ENCODE results near the gene ZFHX3. TPM values are rescaled to one million over a fixed set of nuclear protein-coding genes. Genes with fewer than 3 reads are reported as not detected.

ZFHX3 gene
- total and polyA plus RNA-seq, 8 donors = 2.5 to 17.6 (median 9.9) TPM

DNA sequence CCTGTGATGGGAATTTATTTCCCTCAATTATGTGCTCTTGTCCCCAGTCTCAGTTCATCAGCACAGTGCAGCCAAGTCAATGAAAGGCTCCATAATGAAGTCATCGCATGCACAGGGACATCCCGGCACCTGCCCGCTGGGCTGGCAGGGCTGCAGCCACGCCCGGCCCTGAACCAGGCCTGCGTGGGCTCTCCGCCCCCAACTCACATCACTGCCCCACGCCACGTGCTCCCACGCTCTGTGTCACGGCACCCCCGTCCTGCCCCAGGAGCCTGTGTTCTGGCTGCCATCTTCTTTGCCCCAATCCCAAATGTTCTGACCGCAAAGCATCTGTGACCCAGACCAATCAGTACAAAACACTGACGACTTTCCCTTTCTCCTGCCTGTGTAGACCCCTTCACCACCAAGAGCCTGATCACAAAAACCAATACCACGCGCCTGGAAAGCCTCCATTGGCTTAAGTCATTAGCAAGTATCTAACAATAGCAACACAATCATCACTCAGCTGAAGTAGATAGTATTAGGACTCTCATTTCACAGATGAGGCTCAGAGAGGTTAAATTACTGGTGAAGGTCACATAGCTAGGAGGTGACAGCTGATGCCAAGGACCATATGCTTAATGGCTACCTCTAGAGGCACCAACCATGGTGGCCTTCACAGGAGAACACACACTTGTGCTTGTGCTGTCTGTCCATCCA lies 202.5 kb downstream of the ZFHX3 start:
- TF ChIP-seq, protein P1, sequence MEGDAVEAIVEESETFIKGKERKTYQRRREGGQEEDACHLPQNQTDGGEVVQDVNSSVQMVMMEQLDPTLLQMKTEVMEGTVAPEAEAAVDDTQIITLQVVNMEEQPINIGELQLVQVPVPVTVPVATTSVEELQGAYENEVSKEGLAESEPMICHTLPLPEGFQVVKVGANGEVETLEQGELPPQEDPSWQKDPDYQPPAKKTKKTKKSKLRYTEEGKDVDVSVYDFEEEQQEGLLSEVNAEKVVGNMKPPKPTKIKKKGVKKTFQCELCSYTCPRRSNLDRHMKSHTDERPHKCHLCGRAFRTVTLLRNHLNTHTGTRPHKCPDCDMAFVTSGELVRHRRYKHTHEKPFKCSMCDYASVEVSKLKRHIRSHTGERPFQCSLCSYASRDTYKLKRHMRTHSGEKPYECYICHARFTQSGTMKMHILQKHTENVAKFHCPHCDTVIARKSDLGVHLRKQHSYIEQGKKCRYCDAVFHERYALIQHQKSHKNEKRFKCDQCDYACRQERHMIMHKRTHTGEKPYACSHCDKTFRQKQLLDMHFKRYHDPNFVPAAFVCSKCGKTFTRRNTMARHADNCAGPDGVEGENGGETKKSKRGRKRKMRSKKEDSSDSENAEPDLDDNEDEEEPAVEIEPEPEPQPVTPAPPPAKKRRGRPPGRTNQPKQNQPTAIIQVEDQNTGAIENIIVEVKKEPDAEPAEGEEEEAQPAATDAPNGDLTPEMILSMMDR (IDR thresholded peaks at IDR 0.05) = no peak
- no peak for ATAC-seq
- Histone ChIP-seq H3K9me3 (no peaks in the 10 kb centered on the region), H3K4me1 (peaks cover 0 to 10% (median 7%) of the 10 kb centered on the region in 3 donors), H3K4me3 (no peak overlapping the region), H3K36me3 (no peaks in the 10 kb centered on the region), H3K27me3 (no peaks in the 10 kb centered on the region), H3K27ac (no peak overlapping the region)
- FAIRE-seq = no peak
- intact Hi-C loops (cut with DNase I) = no loop called here
- WGBS, 2 donors = 96 to 97% methylated on average over 16 of the region's 16 CpGs
- DNase-seq = no peak

DNA sequence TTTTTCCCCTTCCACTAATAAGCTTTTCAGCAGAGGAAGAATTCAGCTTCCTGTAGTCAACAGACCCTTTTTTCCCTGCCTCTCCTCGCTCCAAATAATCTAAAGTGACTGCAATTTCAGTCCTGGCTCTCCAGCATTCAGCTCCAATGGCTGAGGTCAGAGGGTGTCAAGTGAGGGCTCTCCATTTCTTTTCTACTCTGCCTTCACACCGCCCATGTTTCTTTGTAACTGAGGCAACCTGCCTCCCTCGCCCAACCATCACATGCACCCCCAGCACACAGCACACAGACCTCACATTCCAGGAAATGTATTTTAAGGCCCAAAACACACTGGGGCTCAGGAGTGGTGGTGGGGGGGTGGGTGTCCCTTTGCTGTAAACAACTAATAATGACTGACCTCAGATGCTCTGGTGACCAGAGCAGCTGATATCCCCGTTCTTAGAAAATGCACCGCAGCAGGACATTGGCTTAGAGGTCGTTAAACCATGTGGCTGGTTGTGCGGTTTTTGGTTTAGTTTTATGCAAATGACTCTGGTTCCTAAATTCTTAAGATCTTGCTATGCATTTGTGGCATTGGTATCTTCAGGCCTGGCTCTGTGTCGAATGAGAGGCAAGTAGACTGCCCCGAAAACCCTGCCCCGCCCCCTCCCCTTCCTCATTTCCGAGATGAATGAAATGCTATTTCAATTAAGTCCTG lies 203.6 kb downstream of the ZFHX3 start:
- FAIRE-seq = no peak
- ATAC-seq = no peak
- Histone ChIP-seq H3K9me3 (no peaks in the 10 kb centered on the region), H3K27me3 (no peaks in the 10 kb centered on the region), H3K4me3 (no peak overlapping the region), H3K27ac (no peak overlapping the region), H3K4me1 (peaks cover 0 to 9% (median 6%) of the 10 kb centered on the region in 3 donors), H3K36me3 (no peaks in the 10 kb centered on the region)
- intact Hi-C loops (cut with DNase I) = no loop called here
- 93% methylated on average over 11 of the region's 11 CpGs for WGBS, 2 donors
- TF ChIP-seq, protein P1 (IDR thresholded peaks at IDR 0.05) = no peak
- no peak for DNase-seq

DNA sequence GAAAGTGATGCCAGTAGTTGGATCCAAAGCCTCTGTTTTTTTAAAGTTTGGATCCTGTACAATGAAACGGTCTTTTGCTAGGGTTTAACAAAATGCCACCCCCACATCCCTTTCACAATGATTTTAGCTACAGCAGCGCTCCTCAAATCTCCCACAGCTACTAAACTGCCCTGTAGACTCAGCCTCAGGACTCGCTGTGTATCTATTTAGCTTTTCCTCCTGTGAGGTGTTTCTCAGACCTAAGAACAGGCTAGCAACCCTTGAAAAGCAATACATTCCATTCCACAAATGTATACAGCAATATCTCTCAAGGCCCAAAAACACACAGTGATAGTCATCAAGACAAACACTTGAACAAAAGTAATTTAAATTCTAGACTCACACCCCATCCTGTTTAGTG lies 206.4 kb downstream of the ZFHX3 start:
- no peaks in the 10 kb centered on the region for H3K36me3 ChIP-seq
- H3K27ac ChIP-seq = no peak overlapping the region
- ATAC-seq (no peak), DNase-seq (no peak), FAIRE-seq (no peak)
- TF ChIP-seq, protein P1 (IDR thresholded peaks at IDR 0.05) = no peak
- no peaks in the 10 kb centered on the region for H3K27me3 ChIP-seq
- no peaks in the 10 kb centered on the region for H3K9me3 ChIP-seq
- WGBS, 2 donors = 87 to 89% methylated on average over 3 of the region's 3 CpGs
- peaks cover 0 to 2% (median 0%) of the 10 kb centered on the region in 3 donors for H3K4me1 ChIP-seq
- intact Hi-C loops (cut with DNase I) = no loop called here
- no peak overlapping the region for H3K4me3 ChIP-seq

DNA sequence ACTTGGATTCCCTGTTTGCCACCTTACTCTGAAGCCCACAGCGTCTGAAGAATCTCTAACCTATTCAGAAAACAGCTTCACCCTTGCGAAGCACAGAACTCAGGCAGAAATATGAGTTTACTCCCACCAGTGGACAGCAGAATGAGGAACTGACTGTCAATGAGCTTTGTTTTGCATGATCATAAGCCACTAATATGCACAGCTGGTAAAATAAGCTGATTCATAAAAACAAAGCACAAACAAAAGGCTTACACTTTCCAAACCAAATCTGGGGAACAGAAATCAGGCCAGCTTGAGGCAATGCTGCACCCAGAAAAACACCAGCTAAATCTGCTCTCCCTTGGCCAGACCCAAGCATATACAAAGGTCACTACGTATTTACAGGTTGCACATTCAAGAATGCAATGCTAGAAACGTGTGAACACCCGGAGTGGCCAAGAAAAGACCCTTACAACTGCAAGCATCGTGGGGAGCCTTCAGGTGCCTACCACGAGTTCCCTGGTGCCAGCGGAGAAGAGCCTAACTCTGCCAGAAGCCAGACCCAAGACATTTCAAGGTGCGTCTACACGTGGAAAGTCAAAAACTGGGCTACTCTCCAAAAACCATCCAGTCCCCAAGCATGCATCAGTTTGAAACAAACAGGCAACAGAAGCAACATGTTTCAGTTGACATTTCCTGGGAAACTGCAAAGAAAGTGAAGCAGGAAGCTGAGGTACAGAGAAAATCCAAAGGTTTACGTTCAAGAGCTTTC lies 207.1 kb downstream of the ZFHX3 start:
- ATAC-seq = peak in 1 of 4 donors; percentile 33
- no peak for FAIRE-seq
- no peaks in the 10 kb centered on the region for H3K36me3 ChIP-seq
- H3K27me3 ChIP-seq = no peaks in the 10 kb centered on the region
- peaks cover 0 to 5% (median 0%) of the 10 kb centered on the region in 3 donors for H3K4me1 ChIP-seq
- TF ChIP-seq, protein P1 (IDR thresholded peaks at IDR 0.05) = no peak
- no peak overlapping the region for H3K27ac ChIP-seq
- WGBS, 2 donors = 77 to 79% methylated on average over 11 of the region's 11 CpGs
- no peak for DNase-seq
- intact Hi-C loops (cut with DNase I) = no loop called here
- H3K4me3 ChIP-seq = no peak overlapping the region
- H3K9me3 ChIP-seq = no peaks in the 10 kb centered on the region
